ENCODE data around the gene TCN2. TPM values are rescaled to one million over a fixed set of nuclear protein-coding genes. Genes with fewer than 3 reads are reported as not detected.
"Not testable (repeated sequence)": the region's sequence is repeated elsewhere in the genome, so short reads cannot be mapped to it uniquely, and the experiment has no call there.

The TCN2 gene
- total RNA-seq, 2 experiments from 2014 or later = 0.12 to 0.32 TPM

DNA sequence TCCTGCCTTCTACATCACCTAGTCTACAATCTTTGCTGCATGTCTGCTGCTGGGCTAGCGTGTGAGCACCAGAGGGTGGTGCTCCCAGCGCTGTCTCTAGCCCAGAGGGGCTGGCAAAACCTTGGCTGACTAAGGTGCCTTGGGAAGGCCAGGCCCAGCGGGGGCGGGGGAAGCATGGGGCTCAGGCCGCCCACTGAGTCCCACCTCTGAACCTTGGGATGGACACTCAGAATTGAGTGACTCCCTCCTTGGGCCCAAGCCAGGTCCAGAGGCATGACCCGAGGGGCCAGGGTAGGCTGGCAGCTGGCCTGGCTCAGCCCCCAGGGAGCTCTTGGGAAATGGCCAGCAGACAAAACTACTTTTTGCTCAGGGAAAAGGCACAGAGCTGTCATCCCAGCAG is 24.9 kb upstream of the TCN2 start:
- DNase-seq = no peak
- ATAC-seq = no peak
- Mint-ChIP-seq H3K27me3 (no peaks in the 10 kb centered on the region), H3K36me3 (ENCODE audit: low read depth) (peaks cover 73% of the 10 kb centered on the region), H3K27ac (no peak overlapping the region), H3K9me3 (ENCODE audit: low read depth) (no peaks in the 10 kb centered on the region), H3K4me1 (peaks cover 2% of the 10 kb centered on the region), H3K4me3 (no peak overlapping the region)
- POLR2A ChIA-PET = no interaction called here
- intact Hi-C loops (cut with DNase I, micrococcal nuclease) = no loop called here
- CTCF ChIA-PET = no interaction called here

DNA sequence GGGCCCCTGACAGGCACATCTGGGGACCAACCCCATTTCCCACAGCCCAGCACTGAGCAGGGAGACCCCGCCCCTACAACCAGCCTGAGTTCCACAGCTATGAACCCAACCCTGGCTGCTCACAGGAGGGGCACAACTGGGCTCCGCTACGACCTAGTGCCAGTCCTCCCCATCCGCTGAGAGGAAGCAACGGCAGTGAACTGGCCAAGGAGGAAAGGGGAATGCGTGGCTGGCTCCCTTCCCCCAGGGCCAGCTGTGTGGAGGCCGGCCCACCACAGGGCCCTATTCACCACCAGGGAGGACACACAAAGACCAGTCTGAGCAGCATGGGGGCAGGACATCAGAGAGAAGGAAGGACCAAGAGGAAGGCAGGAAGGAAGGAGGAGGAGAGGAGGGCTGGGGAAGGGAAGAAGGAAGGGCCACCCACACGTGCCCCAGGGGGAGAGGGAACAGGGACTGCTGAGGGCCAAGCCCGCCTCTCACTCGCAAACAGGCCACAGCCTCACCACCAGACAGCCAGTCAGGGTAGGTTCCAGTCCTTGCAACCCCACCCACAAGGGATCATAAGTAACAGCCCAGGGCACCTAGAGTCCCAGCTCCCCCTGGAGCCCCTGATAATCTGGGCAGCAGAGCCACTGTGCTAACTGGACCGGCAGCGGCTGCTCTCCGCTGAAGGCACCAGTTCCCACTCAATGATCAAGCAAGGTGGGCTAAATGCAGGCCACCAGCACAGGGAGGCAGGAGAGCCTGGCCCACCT is 24.0 kb upstream of the TCN2 start:
- CTCF ChIA-PET = interaction anchor here (1.2 kb wide), 1 partner anchor 23 kb away, joined by 4 read pairs; no protein-coding TSS in a partner anchor
- peaks cover 73% of the 10 kb centered on the region for H3K36me3 Mint-ChIP-seq (ENCODE audit: low read depth)
- H3K9me3 Mint-ChIP-seq (ENCODE audit: low read depth) = no peaks in the 10 kb centered on the region
- DNase-seq (no peak), ATAC-seq (no peak)
- intact Hi-C loops (cut with DNase I, micrococcal nuclease) = no loop called here
- peaks cover 2% of the 10 kb centered on the region for H3K4me1 Mint-ChIP-seq
- POLR2A ChIA-PET = interaction anchor here (0.8 kb wide), 1 partner anchor 499 kb away, joined by 3 read pairs; no protein-coding TSS in a partner anchor
- H3K27ac Mint-ChIP-seq = no peak overlapping the region
- no peak overlapping the region for H3K4me3 Mint-ChIP-seq
- H3K27me3 Mint-ChIP-seq = no peaks in the 10 kb centered on the region

DNA sequence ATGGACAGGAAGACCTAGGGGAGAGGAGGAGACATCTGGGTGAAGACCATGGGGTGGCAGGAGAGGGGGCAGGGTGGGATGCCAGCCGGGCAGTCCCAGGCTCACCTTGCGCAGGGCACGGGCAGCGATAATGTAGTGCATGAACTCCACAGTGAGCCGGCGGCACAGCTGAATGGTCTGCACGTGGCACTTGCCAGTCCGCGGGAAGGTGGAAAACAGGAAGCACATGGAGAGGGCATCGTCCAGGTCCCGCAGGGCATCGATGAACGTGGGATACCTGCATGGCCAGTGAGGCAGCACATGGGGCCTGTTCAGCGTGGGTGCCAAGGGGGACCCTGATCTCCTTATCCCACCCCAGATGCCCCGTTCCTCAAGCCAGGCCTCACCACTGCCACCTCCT is 22.5 kb upstream of the TCN2 start:
- H3K27ac Mint-ChIP-seq = no peak overlapping the region
- no peaks in the 10 kb centered on the region for H3K9me3 Mint-ChIP-seq (ENCODE audit: low read depth)
- intact Hi-C loops (cut with DNase I, micrococcal nuclease) = no loop called here
- no peak overlapping the region for H3K4me3 Mint-ChIP-seq
- ChIA-PET POLR2A (no interaction called here), CTCF (no interaction called here)
- H3K4me1 Mint-ChIP-seq = no peaks in the 10 kb centered on the region
- H3K36me3 Mint-ChIP-seq (ENCODE audit: low read depth) = peaks cover 77% of the 10 kb centered on the region
- no peaks in the 10 kb centered on the region for H3K27me3 Mint-ChIP-seq
- ATAC-seq = no peak
- DNase-seq = no peak

DNA sequence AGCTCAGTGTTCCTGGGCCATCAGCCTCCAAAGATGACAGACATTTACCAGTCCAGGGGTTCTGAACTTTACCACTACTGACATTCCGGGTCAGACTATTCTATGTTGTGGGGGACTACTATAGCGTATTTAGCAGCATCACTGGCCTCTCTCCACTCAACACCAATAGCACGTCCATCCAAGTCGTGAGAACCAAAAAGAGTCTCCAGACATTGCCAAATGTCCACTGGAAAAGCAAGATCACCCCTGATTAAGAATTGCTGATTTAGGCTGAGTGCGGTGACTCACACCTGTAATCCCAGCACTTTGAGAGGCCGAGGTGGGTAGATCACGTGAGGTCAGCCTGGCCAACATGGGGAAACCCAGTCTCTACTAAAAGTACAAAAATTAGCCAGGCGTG is 20.6 kb upstream of the TCN2 start:
- ATAC-seq (no peak), DNase-seq (no peak)
- Mint-ChIP-seq H3K4me1 (no peaks in the 10 kb centered on the region), H3K27me3 (no peaks in the 10 kb centered on the region), H3K27ac (no peak overlapping the region), H3K36me3 (ENCODE audit: low read depth) (peaks cover 72% of the 10 kb centered on the region), H3K9me3 (ENCODE audit: low read depth) (no peaks in the 10 kb centered on the region), H3K4me3 (no peak overlapping the region)
- intact Hi-C loops (cut with DNase I, micrococcal nuclease) = no loop called here
- POLR2A ChIA-PET = no interaction called here
- CTCF ChIA-PET = interaction anchor here (0.5 kb wide), 1 partner anchor 33 kb away, joined by 6 read pairs; no protein-coding TSS in a partner anchor

DNA sequence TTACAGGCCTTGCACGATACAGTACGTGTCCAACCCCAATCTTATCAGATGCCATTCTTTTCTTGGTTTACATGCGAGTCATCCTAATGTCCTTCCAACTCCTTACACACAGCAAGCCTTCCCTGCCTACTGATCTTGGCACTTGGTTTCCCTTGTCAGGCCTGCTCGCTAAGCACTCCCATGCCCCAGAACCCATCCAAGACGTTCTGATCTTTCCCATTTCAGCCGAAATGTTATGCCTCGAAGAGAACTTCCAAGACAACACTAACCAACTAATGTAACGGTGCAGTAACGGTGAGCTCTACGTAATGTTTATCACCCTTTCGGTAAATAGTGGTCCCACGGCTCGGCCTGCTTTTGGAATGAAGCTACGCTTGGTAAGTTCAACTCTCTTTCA is 15.8 kb upstream of the TCN2 start:
- DNase-seq = peak; percentile 18
- peaks cover 4% of the 10 kb centered on the region for H3K27me3 Mint-ChIP-seq

DNA sequence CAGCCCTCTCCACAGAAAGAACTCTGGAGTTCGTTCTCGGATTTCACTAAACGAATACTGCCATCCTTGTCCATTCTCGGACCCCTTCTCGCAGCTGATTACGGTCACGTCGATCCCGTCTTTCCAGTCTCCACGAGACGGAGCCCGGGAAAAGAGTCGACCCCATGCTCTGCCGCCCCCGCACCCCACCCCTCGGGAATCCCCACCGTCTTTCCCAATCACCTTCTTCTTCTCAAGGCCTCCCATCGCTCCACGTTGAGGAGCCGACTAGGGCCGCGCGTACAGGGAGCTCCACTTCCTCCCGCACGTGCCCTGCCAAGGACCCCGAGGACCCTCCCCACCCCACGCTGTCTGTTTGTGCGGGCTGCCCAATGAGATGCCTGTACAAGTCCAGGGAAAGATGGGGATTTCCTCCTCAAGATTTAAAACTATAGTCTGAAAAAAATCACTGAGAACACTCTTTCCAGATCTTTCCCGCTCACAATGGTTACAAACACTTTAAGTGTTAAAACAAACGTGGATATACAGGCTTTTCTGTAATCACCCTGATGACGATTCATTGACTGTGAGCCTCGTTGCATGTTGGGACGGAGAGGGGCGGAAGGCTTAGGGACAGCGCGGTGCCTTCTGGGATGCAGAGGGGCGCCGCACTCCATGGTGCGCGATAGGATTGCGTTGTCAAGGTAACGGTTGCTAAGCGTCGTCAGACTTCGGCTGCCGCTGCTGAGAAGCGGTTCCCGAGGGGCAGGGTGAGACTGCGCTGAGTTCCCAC is 15.2 kb upstream of the TCN2 start, which contains the start of gene PES1:
PES1 (minus strand) TSS at position 323 of the 772 bp plus-strand sequence; CDS start at position 246, 77 bp downstream.
- Mint-ChIP-seq H3K9me3 (ENCODE audit: low read depth) (no peaks in the 10 kb centered on the region), H3K4me1 (no peaks in the 10 kb centered on the region), H3K27me3 (peaks cover 4% of the 10 kb centered on the region), H3K27ac (no peak within 1 kb of the TSS), H3K36me3 (ENCODE audit: low read depth) (peaks cover 38% of the 10 kb centered on the region), H3K4me3 (no peak within 1 kb of the TSS)
- DNase-seq (peak; percentile 96), ATAC-seq (peak; percentile 100)
- ChIA-PET CTCF (interaction anchor here (0.8 to 1.7 kb wide), 6 partner anchors 10 to 169 kb away, joined by 3 to 5 read pairs (median 5); partner anchors contain the start of gene TCN2), POLR2A (interaction anchor here (0.5 to 1.0 kb wide), 4 partner anchors 12 to 235 kb away, joined by 3 to 4 read pairs (median 4); partner anchors contain the start of genes CCDC157 and SF3A1)
- intact Hi-C loops (cut with DNase I, micrococcal nuclease) = loop anchor here (1.0 to 10.0 kb wide), 20 partner anchors 14 to 1156 kb away; partner anchors contain the start of genes ASCC2 (in 1 of the 2), CASTOR1 (in 1 of the 2), DUSP18 (in 1 of the 2) and MTMR3 (in 1 of the 2)

More for the DNA sequence above, 15.8 kb upstream of the TCN2 start:
- ChIA-PET POLR2A (interaction anchor here (0.5 to 1.0 kb wide), 3 partner anchors 38 to 234 kb away, joined by 3 to 4 read pairs (median 4); partner anchors contain the start of genes CCDC157 and SF3A1), CTCF (interaction anchor here (0.5 to 1.7 kb wide), 7 partner anchors 10 to 267 kb away, joined by 3 to 5 read pairs (median 5); partner anchors contain the start of gene TCN2)
- no peak overlapping the region for H3K4me3 Mint-ChIP-seq
- intact Hi-C loops (cut with DNase I, micrococcal nuclease) = loop anchor here (1.0 to 10.0 kb wide), 12 partner anchors 235 to 1156 kb away; partner anchors contain the start of genes ASCC2 (in 1 of the 2), MTMR3 (in 1 of the 2), NF2 (in 1 of the 2) and OSM (in 1 of the 2)
- H3K9me3 Mint-ChIP-seq (ENCODE audit: low read depth) = no peaks in the 10 kb centered on the region
- H3K36me3 Mint-ChIP-seq (ENCODE audit: low read depth) = peaks cover 43% of the 10 kb centered on the region
- no peak for ATAC-seq
- no peaks in the 10 kb centered on the region for H3K4me1 Mint-ChIP-seq
- no peak overlapping the region for H3K27ac Mint-ChIP-seq

DNA sequence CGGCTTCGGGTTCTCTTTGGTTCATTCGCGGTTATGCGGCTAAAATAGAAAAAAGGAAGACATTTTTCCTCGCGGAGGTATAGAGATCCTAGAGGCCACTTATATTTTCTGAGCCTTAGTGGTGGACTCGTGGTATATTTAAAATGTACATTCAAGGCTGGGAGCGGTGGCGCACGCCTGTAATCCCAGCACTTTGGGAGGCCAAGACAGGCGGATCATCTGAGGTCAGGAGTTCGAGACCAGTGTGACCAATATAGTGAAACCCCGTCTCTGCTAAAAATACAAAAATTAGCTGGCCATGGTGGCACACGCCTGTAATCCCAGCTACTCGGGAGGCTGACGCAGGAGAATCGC is 14.6 kb upstream of the TCN2 start:
- not testable (repeated sequence) for H3K4me1 Mint-ChIP-seq; DNase-seq; H3K4me3 Mint-ChIP-seq; ATAC-seq; H3K27ac Mint-ChIP-seq; H3K9me3 Mint-ChIP-seq (ENCODE audit: low read depth); H3K27me3 Mint-ChIP-seq
- H3K36me3 Mint-ChIP-seq (ENCODE audit: low read depth) = peaks cover 33% of the 10 kb centered on the region
- intact Hi-C loops (cut with DNase I, micrococcal nuclease) = loop anchor here (1.0 to 10.0 kb wide), 16 partner anchors 13 to 1155 kb away; partner anchors contain the start of genes CASTOR1 (in 1 of the 2), DUSP18 (in 1 of the 2), MTMR3 (in 1 of the 2) and NF2 (in 1 of the 2)
- POLR2A ChIA-PET = interaction anchor here (0.6 kb wide), 1 partner anchor 13 kb away, joined by 4 read pairs; no protein-coding TSS in a partner anchor
- CTCF ChIA-PET = interaction anchor here (0.9 to 1.7 kb wide), 3 partner anchors 10 to 163 kb away, joined by 3 to 5 read pairs (median 5); no protein-coding TSS in a partner anchor

DNA sequence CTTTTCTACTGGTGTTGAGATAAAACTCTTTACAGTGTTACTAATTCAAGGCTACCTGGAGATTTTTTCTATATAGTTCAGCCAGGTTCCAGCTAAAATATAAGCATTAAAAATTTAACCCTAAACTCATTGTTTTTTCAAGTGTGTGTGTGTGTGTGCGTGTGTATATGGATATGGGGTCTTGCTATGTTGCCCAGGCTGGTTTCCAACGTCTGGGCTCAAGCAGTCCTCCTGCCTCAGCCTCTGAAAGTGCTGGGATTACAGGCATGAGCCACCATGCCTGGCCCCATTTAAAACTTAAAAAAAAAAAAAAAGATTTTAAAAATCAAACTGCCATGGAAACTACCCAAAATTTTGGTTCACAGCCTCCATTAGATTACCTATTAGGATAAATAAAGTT is 10.8 kb upstream of the TCN2 start:
- no peak overlapping the region for H3K27ac Mint-ChIP-seq
- H3K4me1 Mint-ChIP-seq = no peaks in the 10 kb centered on the region
- DNase-seq = no peak
- H3K4me3 Mint-ChIP-seq = no peak overlapping the region
- CTCF ChIA-PET = interaction anchor here (0.6 kb wide), 1 partner anchor 1265 kb away, joined by 3 read pairs; no protein-coding TSS in a partner anchor
- H3K27me3 Mint-ChIP-seq = peaks cover 4% of the 10 kb centered on the region
- POLR2A ChIA-PET = no interaction called here
- H3K9me3 Mint-ChIP-seq (ENCODE audit: low read depth) = no peaks in the 10 kb centered on the region
- ATAC-seq = no peak
- no peaks in the 10 kb centered on the region for H3K36me3 Mint-ChIP-seq (ENCODE audit: low read depth)
- intact Hi-C loops (cut with DNase I, micrococcal nuclease) = loop anchor here in 1 of 2 experiments (10.0 kb wide), 1 partner anchor 831 kb away; the partner anchor contains the start of genes UQCR10 and ZMAT5

DNA sequence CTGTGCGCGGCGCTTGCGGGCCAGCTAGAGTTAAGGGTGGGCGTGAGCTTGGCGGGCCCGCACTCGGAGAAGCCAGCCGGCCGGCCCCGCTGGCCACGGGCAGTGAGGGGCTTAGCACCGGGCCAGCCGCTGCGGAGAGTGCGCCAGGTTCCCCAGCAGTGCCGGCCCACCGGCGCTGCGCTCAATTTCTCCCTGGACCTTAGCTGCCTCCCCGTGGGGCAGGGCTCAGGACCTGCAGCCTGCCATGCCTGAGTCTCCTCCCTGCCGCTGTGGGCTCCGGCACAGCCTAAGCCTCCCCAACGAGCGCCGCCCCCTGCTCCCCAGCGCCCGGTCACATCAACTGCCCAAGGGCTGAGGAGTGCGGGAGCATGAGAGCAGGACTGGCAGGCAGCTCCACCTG is 10.1 kb upstream of the TCN2 start:
- Mint-ChIP-seq H3K4me3 (no peak overlapping the region), H3K9me3 (ENCODE audit: low read depth) (no peaks in the 10 kb centered on the region), H3K4me1 (peaks cover under 1% of the 10 kb centered on the region), H3K36me3 (ENCODE audit: low read depth) (no peaks in the 10 kb centered on the region), H3K27ac (no peak overlapping the region), H3K27me3 (peaks cover 4% of the 10 kb centered on the region)
- CTCF ChIA-PET = interaction anchor here (0.6 kb wide), 1 partner anchor 1264 kb away, joined by 3 read pairs; no protein-coding TSS in a partner anchor
- POLR2A ChIA-PET = no interaction called here
- DNase-seq (no peak), ATAC-seq (no peak)
- intact Hi-C loops (cut with DNase I, micrococcal nuclease) = loop anchor here in 1 of 2 experiments (10.0 kb wide), 1 partner anchor 832 kb away; the partner anchor contains the start of genes UQCR10 and ZMAT5

DNA sequence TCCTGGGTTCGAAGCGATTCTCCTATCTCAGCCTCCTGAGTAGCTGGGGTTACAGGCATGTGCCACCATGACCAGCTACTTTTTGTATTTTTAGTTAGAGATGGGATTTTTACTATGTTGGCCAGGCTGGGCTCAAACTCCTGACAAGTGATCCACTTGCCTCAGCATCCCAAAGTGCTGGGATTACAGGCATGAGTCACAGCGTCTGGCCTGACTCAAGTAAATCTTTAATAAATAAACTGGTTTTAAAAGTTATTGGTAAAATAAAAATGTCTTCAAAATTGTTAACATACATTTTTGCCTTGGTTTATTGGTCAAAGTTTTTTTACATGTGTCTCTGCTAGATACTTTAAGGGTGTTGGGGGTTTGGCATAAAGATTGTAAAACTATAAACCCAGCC is 8.0 kb upstream of the TCN2 start:
- Mint-ChIP-seq H3K4me1 (peaks cover 3% of the 10 kb centered on the region), H3K4me3 (no peak overlapping the region), H3K36me3 (ENCODE audit: low read depth) (no peaks in the 10 kb centered on the region), H3K27me3 (no peaks in the 10 kb centered on the region), H3K9me3 (ENCODE audit: low read depth) (no peaks in the 10 kb centered on the region), H3K27ac (no peak overlapping the region)
- intact Hi-C loops (cut with DNase I, micrococcal nuclease) = loop anchor here in 1 of 2 experiments (10.0 kb wide), 1 partner anchor 834 kb away; the partner anchor contains the start of genes UQCR10 and ZMAT5
- DNase-seq (no peak), ATAC-seq (no peak)
- CTCF ChIA-PET = no interaction called here
- POLR2A ChIA-PET = no interaction called here
